ENCODE data around the gene HS3ST1.

The HS3ST1 gene

GRCh38 chr4:11431111-11431510, 2.4 kb upstream of the HS3ST1 start:
- DNase-seq (ENCODE audit: low spot score) = no peak

DNA sequence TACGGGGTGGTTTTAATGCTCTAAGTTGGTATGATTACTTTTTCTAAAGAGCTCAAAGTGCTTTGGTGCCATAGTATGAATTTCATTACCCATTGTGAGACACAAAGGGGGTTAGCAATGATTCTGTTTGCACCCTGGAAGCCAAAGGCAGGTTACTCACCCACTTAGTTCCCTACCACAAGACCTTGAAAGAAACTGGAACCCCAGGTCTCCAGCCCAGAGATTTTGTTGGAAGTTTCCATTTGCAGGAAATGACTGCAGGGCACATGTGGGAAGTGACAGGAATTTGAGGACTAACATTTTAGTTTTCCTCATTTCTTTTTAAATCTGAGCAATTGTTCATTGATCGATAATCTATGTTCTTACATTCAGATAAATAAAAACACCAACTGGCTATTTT, 1.8 kb upstream of the HS3ST1 start:
- no peak for DNase-seq (ENCODE audit: low spot score)

DNA sequence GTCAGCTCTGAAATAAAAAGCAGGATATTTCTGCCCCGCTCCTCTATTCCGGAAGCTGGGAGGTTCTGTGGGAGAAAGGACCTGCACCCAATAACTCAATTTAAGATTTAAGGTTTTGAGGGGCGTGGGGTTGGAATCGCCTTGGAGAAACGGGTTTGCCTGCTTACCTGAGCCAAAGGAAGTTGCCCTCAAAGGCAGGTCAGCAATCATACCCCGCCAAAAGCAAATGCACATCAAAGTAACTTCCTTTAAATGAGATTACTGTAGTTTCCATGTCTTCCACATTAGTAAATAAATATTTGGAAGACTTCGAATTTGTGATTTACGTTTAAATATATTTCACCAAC, 978 bp upstream of the HS3ST1 start:
- no peak for DNase-seq (ENCODE audit: low spot score)

DNA sequence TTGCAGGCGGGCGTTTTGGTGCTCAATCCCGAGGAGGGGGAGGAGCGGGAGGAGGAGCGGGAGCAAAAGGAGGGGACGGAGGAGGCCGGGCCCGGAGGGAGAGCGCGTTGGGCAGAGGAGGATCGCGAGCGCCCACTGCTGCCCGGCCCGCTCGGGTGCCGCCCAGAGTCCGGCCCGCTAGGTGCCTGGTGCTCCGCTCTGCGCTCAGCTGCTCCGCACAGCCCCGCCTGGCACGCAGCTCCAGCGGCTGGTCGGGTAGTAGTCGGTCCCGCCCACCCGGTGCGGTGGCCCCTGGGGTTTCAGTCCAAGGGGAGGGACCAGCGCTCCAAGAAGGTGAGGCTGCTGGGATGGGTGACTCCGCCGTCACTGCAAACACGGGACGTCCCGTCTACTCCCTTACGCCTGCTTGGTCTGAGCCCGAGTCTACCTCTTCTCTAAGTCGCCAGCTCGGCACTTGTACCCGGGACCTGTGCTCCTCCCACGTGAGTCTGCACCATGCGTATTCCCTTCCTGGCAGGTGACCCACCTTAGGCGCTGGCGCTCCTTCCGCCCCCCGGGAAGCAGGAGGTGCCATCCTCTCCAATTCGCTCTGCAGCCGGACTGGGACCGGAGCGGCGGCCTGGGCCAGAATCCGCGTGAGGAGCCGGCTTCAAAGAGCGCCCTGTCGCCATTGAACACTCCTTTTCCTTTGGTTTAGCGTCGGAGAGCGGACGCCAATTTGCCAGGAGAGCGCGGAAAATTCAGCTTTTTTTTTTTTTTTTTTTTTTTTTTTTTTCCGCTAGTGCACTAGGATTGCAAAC, 405 bp upstream of the HS3ST1 start:
- DNase-seq (ENCODE audit: low spot score) = peak; percentile 47

DNA sequence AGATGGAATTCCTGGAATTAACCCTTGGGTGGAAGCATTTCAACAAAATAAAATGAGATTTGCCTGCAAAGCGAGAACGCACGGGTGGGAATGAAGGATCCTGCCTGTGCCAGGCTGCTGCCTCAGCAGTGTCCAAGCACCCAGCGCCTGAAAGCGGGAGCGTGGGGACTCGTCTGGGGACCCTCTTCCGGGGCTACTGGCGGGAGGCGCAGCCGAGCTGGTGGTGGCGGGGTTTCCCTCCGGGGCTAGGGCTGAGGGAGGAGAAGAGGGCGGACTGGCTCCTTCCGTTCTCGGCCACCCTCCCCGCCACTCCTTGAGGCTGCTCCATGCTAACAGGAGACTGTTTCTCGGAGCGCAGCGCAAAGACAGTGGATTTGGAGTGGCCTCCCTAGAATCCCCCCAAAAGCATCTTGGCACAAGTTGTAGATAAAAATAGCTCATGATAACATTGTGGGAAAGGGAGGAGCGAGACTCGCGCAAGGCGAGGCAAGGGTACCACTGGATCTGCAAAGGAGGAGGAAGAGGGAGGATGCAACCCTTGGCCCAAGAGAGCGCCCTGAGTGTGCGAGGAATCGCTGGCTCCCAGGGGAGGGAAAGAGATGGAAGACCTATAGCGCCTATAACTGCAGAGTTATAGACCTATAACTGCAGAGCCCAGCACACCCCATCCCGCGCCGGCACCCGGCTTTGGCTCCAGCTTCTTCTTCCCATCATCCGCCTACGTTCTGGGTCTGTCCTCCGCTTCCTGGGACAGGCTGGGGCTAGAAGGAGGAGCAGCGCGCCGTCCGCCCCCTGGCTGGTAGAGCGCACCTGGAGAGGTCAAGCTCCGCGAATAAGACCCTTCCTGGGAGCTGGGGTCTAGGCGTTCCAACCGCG, 1.3 kb downstream of the HS3ST1 start:
- no peak for DNase-seq (ENCODE audit: low spot score)

- DNase-seq (ENCODE audit: low spot score) = no peak
These were observed 2.0 kb downstream of the HS3ST1 start for GRCh38 chr4:11426731-11427120.

DNA sequence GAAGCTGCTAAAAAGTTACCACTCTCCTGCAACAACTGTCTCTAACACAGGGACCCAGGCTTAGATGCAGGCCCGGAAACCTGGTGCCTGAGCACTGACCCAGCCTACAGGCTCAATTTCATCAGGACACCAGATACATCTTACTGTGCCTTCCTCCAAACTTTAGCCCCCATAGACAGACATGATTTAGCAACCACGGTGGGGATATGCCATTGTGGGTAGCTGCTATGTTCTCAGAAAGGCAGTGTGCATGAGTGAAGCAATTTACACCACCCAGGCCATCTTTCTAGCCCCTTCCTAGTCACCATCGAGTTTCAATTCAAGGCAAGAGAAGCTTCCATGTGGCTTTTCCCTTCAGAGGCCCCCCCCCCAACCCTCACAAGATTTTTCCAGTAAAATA, 2.7 kb downstream of the HS3ST1 start:
- no peak for DNase-seq (ENCODE audit: low spot score)

GRCh38 chr4:11424856-11425255, 3.8 kb downstream of the HS3ST1 start:
- no peak for DNase-seq (ENCODE audit: low spot score)

GRCh38 chr4:11424000-11424399, 4.7 kb downstream of the HS3ST1 start:
- DNase-seq (ENCODE audit: low spot score) = no peak

- no peak for DNase-seq (ENCODE audit: low spot score)
These were observed 5.2 kb downstream of the HS3ST1 start for GRCh38 chr4:11423465-11423864.

DNA sequence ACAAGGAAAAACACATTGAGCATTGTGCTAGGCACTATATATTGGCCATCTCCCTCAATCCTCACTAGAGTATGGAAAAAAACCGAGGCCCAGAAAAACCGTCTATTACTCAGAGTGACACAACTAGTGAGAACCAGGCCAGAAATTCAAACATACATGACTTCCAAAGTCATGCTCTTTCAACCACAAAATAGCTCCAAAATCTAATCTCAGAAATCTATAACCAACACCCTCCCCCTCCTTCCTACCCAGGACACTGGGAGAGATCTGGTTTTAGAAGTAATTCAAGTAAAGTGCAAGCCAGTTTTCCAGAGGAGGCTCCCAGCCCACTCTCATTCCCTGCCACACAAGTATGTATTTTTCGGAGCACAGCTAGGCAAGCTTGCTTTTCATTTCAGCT, 7.6 kb downstream of the HS3ST1 start:
- DNase-seq (ENCODE audit: low spot score) = no peak

GRCh38 chr4:11420327-11420726, 8.4 kb downstream of the HS3ST1 start:
- DNase-seq (ENCODE audit: low spot score) = no peak

GRCh38 chr4:11418610-11419009, 10.1 kb downstream of the HS3ST1 start:
- no peak for DNase-seq (ENCODE audit: low spot score)

DNA sequence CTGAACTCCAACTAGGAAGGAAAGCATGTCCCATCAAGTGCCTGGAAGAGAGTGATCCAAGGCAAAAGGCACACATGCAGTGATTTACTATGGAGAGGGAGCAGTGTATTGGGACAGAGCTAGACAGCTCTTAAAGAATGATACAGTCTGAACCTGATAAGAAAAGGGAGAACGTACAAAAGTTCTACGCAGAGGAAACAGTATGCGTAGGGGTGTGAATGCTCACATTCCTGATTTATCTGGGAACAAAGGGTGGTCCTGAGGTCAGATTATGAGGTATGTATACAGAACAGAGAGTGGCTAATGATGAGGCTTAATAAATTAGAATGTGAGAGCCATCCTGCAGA, 12.0 kb downstream of the HS3ST1 start:
- no peak for DNase-seq (ENCODE audit: low spot score)

GRCh38 chr4:11416071-11416766, 12.5 kb downstream of the HS3ST1 start:
- no peak for DNase-seq (ENCODE audit: low spot score)

- no peak for DNase-seq (ENCODE audit: low spot score)
These were observed 13.2 kb downstream of the HS3ST1 start for GRCh38 chr4:11415409-11416070.

GRCh38 chr4:11412211-11412610, 16.5 kb downstream of the HS3ST1 start:
- DNase-seq (ENCODE audit: low spot score) = no peak

DNA sequence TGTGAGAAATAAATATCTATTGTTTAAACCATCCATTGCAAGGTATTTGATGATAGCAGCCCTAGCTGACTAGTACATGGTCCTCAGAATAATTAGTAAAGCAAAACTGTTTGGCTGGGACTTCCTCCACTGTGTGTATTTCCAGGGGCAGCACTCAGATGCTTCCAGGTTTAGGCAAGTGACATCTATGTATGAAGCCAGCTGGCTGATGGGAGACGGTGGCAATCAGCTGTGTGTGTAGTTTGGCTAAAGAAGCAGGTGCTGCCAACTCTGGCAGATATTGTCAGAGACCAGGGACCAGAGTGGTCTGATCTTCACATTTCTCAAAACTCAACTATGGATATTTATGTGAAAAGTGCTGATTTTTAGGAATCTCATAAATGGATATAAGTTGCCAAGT, 19.1 kb downstream of the HS3ST1 start:
- DNase-seq (ENCODE audit: low spot score) = no peak

- DNase-seq (ENCODE audit: low spot score) = no peak
These were observed 20.3 kb downstream of the HS3ST1 start for GRCh38 chr4:11408233-11408967.

GRCh38 chr4:11407551-11407950, 21.1 kb downstream of the HS3ST1 start:
- no peak for DNase-seq (ENCODE audit: low spot score)

- no peak for DNase-seq (ENCODE audit: low spot score)
These were observed 24.3 kb downstream of the HS3ST1 start for GRCh38 chr4:11404431-11404830.

GRCh38 chr4:11402192-11402591, 26.5 kb downstream of the HS3ST1 start:
- DNase-seq (ENCODE audit: low spot score) = no peak

Data from GM03348 (cell line).